Activated CD4-positive, alpha-beta T cell treated with anti-CD3 and anti-CD28 coated beads, Interleukin-2, amount 50 U/mL, for 4 hours (primary cell): ENCODE measurements around the gene ADAMTSL5.
"Not testable (repeated sequence)": the region's sequence is repeated elsewhere in the genome, so short reads cannot be mapped to it uniquely, and the experiment has no call there.

Experiments used
- DNase-seq, 2 experiments: peaks; one replicate each; pipeline ENCODE4 v3.0.0-alpha.2; 2020

The ADAMTSL5 gene

DNA sequence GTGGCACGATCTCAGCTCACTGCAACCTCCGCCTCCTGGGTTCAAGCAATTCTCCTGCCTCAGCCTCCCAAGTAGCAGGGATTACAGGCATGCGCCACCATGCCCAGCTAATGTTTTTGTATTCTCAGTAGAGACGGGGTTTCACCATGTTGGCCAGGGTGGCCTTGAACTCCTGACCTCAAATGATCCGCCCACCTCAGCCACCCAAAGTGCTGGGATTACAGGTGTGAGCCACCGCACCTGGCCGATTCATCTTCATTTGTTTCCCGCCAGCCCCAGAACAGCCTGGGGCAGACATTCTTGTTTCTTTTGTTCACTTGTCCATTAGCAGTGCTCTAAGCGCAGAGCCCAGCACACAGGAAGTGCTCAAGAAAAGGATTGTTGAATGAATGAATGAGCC lies 35.8 kb downstream of the ADAMTSL5 start:
- not testable (repeated sequence) for DNase-seq

DNA sequence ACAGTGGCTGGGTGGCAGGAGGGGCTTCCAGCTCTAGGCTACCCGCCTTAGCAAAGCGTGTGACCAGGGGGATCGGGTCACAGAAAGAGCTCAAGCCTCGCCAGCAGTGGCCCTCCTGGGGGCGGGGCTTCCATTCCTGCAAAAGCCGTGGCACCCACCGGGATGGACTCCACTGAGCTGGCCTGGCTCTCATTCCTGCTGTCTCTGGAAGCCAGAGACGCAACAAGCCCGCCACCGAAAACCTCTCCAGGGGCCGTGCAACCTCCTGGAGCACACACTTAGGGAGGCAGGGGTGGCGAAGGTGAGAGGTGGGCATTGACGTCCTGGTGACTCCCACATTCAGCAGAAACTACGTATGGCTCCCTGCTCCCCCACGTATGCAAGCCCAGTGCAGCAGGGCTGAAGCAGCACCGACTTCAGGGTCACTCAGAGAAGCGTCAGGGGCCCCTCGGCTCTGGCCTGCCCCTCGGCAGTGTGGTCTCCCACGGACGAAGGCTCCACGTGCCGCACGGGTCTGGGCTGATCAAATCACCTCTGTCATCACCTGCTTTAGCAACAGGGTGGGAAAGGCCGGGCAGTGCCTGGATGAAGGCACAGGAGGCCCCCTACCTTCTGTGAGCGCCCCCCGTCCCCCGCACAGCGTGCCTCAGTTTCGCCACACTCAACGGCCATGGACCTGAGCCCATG lies 36.9 kb downstream of the ADAMTSL5 start:
- DNase-seq: no peak

DNA sequence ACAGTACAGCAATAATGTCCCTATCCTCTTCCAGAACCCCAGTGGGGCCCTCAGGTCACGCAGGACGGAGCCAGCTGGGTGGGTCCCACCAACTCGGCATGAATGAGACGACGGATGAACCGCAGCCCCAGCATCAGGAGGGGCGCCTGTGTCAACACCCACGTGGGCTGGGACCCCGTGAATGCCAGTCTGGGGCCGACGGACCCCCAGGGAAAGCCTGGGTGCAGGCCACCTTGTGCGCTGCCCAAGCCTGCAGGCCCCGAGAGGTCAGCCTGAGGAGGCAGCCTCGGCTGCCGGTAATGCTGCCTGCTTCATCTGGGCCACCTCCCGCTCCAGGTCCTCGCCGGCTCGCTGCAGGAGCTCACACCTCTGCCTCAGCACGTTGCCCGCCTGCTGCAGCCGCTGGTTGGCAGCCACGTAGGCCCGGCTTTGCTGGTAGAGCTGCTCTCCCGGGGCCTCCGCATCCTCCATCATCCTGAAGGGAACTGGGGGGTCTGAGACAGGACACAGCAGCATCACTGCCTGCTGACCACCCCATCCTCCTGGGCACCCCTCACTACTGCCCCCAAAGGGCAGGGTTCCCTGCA lies 38.0 kb downstream of the ADAMTSL5 start:
- DNase-seq: no peak

DNA sequence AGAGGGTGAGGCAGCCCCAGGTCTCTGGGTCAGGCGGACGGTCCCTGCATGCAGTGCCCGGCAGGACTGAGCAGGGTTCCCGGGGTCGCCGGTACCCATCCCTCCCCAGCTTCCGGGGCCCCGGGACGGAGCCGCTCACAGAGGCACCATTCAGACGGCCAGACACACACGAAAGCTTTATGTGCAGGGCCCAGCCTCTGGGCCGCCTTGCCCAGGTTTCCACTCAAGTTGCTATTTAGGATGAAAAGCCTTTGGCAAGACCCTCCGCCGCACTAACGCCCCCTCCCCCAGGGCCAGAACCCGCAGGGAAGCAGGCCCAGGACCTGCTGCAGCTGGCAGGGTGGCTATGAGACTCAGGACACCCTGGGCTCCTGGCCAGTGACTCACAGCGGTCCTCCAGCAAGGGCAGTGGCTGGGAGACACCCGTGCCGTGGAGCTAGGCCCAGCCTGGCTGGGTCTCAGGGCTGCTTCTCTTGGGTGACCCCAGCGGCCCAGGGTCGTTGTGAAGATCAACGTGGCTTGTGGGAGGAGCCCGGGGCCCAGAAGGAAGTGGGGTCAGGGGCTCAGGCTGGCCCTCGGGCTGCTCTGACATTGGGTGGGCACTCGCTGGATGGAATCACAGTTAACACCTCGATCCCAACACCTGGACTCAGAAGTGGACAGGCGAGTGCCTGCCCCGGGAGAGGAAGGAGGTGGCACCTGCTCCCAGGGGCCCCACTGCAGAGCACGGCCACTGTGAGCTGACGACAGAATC lies 38.6 kb downstream of the ADAMTSL5 start:
- no peak for DNase-seq

DNA sequence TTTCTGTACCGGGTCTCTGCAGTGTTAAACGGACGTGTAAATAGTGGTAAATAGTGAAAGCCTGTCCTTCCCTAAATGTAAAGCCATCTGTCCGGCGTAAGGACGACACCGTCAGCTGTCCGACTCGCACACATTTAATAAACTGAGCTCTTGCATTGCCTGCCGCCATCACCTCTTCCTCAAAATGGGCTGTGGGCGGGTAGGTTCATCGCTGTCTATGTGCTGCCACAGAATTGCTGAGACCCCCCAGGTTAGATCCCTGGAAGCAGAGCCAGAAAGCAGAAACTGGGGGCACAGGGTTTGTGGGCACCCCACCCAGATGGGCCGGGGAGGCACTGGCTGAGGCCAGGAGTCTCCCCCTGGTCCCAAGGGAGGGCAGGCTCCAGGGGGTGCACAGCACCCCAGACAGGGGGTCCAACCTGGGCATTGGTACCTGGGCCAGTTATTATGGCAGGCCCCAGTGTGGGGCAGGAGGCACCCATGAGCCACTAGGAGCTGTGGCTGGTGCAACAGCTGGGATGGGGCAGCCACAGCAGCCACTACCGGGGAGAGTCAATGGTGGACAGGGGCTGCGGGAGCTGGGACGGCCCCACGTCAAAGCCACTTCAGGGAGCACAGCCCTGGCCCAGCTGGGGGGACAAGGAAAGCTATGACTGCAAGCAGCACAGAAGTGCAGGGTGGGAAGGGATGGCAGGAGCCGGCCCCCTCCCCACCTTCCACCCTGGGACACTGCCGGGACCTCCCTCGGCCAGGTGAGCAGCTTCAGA lies 39.6 kb downstream of the ADAMTSL5 start:
- no peak for DNase-seq

DNA sequence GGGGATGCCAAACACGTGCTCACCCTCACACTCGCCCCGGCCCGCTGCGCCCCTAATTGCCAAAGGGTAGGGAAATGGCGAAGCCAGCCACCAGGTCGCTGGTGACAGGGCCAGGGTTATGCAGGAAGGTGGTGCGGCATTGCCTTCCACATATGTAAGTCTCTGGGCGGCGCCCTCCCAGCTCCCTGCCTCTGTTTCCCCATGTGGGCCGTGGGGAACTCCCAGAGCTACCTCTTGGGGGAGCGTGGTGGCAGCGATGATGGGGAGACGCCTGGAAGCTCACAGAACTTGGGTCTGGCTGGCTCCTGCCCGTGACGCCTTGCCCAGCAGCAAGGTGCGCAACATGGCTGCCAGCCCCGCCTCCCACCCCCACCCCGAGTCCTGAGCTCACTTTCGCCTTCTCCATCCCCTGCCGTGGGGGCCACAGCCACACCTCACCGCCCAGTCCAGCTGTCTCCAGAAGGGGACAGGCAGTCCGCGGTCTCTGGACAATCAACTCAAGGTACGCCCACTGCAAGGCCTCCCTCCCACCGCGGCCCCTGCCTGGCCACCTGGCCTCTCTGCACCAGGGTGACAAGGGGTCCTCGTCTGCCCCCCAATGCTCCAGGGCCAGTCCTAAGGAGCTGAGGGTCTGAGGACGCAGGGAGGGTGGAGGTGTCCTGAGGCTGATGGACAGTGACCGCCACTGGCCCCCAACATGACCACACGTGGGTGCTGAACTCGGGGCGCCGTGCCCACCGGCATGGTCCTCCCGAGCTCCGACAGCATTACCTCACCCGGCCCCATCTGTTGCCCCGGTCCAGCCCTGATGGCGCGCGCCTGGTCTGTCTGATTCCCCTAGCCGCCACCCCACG lies 40.4 kb downstream of the ADAMTSL5 start:
- no peak for DNase-seq

DNA sequence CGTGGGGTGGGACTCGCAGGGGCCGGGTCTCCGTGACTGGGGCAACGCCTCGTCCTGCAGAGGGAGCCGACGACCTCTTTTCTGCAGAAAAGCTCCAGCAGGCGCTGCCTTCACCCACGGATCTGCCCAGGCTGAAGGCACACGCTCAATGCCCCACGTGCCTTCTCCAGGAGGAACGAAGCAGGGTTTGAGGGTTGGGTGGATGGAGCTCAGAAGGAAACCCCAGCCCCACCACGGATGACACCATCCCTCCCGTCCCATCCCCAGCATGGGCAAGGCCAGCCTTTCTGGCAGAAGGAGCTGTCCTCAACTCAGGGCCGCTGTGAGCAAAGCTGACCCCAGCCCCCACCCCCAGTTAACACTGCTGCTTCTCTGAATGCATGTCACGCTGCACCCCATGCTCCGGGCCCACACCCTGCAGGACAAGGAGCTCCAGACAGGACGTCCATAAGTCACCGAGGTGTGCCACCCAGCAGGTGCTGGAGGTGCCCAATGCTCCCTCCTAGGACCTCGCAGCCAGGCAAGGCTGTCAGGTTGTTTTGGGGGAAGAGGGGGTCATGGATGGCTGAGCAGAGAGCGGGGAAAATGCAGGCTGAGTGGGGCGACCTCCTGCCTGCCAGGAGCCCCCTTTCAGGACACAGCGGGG lies 41.2 kb downstream of the ADAMTSL5 start:
- no peak for DNase-seq

DNA sequence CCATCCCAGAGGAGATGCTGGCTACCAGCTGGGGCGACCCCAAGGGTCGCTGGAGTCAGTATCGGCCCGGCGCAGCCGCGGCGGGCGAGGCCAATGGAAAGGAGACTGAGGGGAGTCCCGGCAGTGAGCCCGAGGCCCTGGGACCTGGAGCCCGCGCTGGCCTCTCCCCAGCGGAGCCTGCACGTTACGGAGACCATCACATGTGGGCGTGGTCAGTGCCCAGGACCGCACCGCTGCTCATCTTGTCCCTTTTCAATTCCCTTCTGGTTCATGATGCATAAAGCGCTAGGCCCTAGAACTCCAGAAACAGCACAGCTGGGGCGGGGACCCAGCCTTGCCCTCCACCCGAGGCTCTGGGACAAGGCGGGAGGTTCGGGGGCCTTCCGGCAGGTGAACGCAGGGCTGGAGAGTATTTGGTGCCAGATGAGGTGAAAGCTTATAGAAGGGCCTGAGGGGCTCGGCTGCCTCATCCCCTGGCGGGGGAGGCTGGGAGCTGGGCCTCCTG lies 41.8 kb downstream of the ADAMTSL5 start:
- no peak for DNase-seq

DNA sequence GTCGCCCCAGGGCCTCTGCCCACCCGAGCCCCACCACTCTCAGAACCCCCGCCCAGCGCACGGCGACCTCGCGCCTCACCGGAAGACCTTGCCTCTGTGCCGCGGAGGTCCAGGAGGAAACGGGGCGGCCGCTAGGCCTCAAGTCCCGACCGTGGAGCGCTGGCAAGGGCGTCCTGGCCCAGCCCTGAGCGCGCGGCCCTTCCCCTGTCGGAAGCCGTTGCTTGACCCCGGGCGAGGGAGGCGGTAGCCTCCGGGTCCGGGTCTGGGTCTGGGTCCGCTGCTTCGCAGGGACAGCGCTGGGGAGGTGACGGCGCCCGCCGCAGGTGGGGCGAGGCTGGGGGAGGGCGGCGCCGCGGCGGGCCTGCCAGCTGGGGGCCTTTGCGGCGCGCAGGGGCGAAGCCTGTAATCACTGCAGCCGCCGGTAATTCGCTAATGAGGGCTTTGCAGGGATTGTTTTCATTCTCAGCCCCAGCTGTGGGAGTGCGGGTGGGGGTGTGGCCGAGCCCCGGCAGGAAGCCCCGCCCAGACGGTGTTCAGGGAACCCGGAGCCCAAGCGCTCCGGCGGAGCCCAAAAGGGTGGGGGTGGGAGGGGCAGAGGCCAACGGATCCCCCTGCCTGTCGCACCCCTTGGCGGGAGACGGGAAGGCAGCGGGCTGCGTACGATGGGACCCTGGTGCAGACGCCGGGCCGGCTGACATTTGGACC lies 42.4 kb downstream of the ADAMTSL5 start:
- DNase-seq: peak; percentile 74

DNA sequence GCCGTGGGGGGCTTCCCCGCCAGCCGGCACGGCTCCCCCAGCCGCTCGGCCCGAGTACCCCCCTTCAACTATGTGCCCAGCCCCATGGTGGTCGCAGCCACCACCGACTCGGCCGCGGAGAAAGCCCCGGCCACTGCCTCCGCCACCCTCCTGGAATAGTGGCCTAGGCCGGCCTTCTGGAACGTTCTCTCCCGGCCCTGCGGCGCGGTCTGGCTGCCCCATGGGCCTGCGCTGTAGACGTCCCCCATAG lies 42.8 kb downstream of the ADAMTSL5 start:
- no peak for DNase-seq

DNA sequence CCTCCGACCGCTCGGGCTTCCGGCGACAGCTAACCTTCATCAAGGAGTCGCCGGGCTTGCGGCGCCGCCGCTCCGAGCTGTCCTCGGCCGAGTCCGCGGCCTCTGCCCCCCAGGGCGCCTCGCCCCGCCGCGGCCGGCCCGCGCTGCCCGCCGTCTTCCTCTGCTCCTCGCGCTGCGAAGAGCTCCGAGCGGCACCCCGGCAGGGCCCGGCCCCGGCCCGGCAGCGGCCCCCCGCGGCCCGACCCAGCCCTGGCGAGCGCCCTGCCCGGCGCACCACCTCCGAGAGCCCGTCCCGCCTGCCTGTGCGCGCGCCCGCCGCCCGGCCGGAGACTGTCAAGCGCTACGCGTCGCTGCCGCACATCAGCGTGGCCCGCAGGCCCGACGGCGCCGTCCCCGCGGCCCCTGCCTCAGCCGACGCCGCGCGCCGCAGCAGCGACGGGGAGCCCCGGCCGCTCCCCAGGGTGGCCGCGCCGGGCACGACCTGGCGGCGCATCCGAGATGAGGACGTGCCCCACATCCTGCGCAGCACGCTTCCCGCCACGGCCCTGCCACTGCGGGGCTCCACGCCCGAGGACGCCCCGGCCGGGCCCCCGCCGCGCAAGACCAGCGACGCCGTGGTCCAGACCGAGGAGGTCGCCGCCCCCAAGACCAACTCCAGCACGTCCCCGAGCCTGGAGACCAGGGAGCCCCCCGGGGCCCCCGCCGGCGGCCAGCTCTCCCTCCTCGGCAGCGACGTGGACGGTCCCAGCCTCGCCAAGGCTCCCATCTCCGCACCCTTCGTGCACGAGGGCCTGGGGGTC lies 43.4 kb downstream of the ADAMTSL5 start:
- DNase-seq: no peak

DNA sequence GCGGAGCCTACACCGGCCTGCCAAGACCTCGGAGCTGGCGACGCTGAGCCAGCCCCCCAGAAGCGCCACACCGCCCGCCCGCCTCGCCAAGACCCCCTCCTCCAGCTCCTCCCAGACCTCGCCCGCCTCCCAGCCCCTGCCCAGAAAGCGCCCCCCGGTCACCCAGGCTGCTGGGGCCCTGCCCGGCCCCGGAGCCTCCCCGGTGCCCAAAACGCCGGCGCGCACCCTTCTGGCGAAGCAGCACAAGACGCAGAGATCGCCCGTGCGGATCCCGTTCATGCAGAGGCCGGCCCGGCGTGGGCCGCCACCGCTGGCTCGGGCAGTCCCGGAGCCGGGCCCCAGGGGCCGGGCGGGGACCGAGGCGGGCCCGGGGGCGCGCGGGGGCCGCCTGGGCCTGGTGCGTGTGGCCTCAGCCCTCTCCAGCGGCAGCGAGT lies 44.0 kb downstream of the ADAMTSL5 start:
- no peak for DNase-seq

DNA sequence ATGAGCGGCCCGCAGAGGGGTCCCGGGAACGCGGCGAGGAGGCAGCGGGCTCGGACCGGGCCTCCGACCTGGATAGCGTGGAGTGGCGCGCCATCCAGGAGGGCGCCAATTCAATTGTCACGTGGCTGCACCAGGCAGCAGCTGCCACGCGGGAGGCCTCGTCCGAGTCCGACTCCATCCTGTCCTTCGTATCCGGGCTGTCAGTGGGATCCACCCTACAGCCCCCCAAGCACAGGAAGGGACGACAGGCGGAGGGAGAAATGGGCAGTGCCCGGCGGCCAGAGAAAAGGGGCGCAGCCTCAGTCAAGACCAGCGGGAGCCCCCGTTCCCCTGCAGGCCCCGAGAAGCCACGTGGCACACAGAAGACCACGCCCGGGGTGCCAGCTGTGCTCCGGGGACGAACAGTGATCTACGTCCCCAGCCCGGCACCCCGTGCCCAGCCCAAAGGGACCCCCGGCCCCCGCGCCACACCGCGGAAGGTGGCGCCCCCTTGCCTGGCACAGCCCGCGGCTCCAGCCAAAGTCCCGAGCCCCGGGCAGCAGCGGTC lies 44.5 kb downstream of the ADAMTSL5 start:
- no peak for DNase-seq

DNA sequence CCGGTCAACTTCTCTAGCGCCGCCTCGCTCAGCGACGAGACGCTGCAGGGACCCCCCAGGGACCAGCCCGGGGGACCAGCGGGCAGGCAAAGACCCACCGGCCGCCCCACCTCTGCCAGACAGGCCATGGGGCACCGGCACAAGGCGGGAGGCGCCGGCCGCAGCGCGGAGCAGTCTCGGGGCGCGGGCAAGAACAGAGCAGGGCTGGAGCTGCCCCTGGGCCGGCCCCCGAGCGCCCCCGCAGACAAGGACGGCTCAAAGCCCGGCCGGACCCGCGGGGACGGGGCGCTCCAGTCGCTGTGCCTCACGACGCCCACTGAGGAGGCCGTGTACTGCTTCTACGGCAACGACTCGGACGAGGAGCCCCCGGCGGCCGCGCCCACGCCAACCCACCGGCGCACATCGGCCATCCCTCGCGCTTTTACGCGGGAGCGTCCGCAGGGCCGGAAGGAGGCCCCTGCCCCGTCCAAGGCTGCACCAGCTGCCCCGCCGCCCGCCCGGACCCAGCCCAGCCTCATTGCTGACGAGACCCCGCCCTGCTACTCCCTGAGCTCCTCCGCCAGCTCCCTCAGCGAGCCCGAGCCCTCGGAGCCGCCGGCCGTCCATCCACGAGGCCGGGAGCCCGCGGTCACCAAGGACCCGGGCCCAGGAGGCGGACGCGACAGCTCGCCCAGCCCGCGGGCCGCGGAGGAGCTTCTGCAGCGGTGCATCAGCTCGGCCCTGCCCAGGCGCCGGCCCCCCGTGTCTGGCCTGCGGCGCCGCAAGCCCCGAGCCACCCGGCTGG lies 45.1 kb downstream of the ADAMTSL5 start:
- DNase-seq: no peak

DNA sequence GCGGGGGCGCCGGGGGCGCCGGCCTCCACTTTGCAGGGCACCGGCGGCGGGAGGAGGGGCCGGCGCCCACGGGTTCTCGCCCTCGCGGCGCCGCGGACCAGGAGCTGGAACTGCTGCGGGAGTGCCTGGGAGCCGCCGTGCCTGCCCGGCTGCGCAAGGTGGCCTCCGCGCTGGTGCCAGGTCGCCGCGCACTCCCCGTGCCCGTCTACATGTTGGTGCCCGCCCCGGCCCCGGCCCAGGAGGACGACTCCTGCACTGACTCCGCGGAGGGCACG lies 45.7 kb downstream of the ADAMTSL5 start:
- no peak for DNase-seq

DNA sequence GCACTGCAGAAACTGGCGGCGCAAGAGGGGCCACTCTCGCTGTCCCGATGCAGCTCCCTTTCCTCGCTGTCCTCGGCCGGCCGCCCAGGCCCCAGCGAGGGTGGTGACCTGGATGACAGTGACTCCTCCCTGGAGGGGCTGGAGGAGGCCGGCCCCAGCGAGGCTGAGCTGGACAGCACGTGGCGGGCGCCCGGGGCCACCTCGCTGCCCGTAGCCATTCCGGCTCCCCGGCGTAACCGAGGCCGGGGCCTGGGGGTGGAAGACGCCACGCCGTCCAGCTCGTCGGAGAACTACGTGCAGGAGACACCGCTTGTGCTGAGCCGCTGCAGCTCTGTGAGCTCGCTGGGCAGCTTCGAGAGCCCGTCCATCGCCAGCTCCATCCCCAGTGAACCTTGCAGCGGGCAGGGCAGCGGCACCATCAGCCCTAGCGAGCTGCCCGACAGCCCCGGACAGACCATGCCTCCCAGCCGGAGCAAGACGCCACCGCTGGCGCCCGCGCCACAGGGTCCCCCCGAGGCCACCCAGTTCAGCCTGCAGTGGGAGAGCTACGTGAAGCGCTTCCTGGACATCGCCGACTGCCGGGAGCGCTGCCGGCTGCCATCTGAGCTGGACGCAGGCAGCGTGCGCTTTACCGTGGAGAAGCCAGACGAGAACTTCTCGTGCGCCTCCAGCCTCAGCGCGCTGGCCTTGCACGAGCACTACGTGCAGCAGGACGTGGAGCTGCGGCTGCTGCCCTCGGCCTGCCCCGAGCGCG lies 46.2 kb downstream of the ADAMTSL5 start:
- no peak for DNase-seq

DNA sequence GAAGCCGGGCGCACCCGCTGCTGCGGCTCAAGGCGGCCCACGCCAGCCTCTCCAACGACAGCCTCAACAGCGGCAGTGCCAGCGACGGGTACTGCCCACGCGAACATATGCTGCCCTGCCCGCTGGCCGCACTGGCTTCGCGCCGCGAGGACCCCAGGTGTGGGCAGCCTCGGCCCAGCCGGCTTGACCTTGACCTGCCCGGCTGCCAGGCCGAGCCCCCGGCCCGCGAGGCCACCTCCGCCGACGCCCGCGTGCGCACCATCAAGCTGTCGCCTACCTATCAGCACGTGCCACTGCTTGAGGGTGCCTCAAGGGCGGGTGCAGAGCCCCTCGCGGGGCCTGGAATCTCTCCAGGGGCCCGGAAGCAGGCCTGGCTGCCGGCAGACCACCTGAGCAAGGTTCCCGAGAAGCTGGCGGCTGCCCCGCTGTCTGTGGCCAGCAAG lies 46.8 kb downstream of the ADAMTSL5 start:
- DNase-seq: no peak

DNA sequence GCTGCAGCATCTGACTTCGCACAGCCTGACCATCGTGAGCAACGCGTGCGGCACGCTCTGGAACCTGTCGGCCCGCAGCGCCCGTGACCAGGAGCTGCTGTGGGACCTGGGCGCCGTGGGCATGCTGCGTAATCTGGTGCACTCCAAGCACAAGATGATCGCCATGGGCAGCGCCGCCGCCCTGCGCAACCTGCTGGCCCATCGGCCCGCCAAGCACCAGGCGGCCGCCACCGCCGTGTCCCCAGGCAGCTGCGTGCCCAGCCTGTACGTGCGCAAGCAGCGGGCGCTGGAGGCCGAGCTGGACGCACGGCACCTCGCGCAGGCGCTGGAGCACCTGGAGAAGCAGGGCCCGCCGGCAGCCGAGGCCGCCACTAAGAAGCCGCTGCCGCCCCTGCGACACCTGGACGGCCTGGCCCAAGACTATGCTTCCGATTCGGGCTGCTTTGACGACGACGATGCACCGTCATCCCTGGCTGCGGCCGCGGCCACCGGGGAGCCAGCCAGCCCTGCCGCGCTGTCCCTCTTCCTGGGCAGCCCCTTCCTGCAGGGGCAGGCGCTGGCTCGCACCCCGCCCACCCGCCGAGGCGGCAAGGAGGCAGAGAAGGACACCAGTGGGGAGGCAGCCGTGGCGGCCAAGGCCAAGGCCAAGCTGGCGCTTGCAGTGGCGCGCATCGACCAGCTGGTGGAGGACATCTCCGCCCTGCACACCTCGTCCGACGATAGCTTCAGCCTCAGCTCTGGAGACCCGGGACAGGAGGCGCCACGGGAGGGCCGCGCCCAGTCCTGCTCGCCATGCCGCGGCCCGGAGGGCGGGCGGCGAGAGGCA lies 47.4 kb downstream of the ADAMTSL5 start:
- no peak for DNase-seq
